Liver (tissue), 9 donors: ENCODE results near the gene PSMG4. TPM values are rescaled to one million over a fixed set of nuclear protein-coding genes. Genes with fewer than 3 reads are reported as not detected.

ENCODE experiments used
- DNase-seq: peaks from one replicate; pipeline ENCODE4 v3.0.0-alpha.2; 2017; ENCODE audit warnings: low spot score
- H3K27ac ChIP-seq, 2 donors: one replicate each; pipeline ENCODE4 v1.7.0; 2013; ENCODE audit warnings: inconsistent platforms in 2 of 2, low read length in 2 of 2, control low read depth in 1 of 2, low read depth in 1 of 2, mild to moderate bottlenecking in 1 of 2
- H3K27me3 ChIP-seq, 4 donors: one replicate each; pipeline versions ENCODE4 v1.6.1 to v1.7.0; 2013; ENCODE audit warnings: low read length in 3 of 4, inconsistent platforms in 1 of 4, mild to moderate bottlenecking in 1 of 4, moderate library complexity in 1 of 4; ENCODE audit not compliant: control insufficient read depth in 4 of 4, insufficient read depth in 4 of 4
- H3K36me3 ChIP-seq, 4 donors: one replicate each; pipeline versions ENCODE4 v1.6.1 to v1.7.0; 2013; ENCODE audit warnings: low read length in 3 of 4, mild to moderate bottlenecking in 3 of 4, low read depth in 1 of 4, moderate library complexity in 1 of 4; ENCODE audit not compliant: control insufficient read depth in 4 of 4, insufficient read depth in 3 of 4
- H3K4me1 ChIP-seq, 4 donors: one replicate each; pipeline versions ENCODE4 v1.6.1 to v1.7.0; 2013; ENCODE audit warnings: low read length in 3 of 4, mild to moderate bottlenecking in 3 of 4, moderate library complexity in 1 of 4; ENCODE audit not compliant: control insufficient read depth in 4 of 4, insufficient read depth in 4 of 4
- H3K4me3 ChIP-seq, 3 donors: one replicate each; pipeline versions ENCODE4 v1.6.1 to v1.7.0; 2013; ENCODE audit warnings: low read length in 3 of 3, control low read depth in 1 of 3, low read depth in 1 of 3, mild to moderate bottlenecking in 1 of 3
- H3K9ac ChIP-seq, 2 donors: one replicate each; pipeline ENCODE4 v1.7.0; 2013; ENCODE audit warnings: low read length in 2 of 2, mild to moderate bottlenecking in 2 of 2, moderate library complexity in 2 of 2, control low read depth in 1 of 2, low read depth in 1 of 2
- H3K9me3 ChIP-seq, 4 donors: one replicate each; pipeline versions ENCODE4 v1.6.1 to v1.7.0; 2013; ENCODE audit warnings: low read length in 3 of 4; ENCODE audit not compliant: control insufficient read depth in 4 of 4
- ATF3 ChIP-seq: IDR thresholded peaks from 2 replicates; pipeline ENCODE4 v1.6.1; 2016; ENCODE audit warnings: antibody characterized with exemption
- FOXA1 ChIP-seq: IDR thresholded peaks from 2 replicates; pipeline ENCODE4 v1.6.1; 2016; ENCODE audit warnings: antibody characterized with exemption
- FOXA2 ChIP-seq: IDR thresholded peaks from 2 replicates; pipeline ENCODE4 v1.6.1; 2016; ENCODE audit warnings: antibody characterized with exemption
- HNF4A ChIP-seq, 2 donors: conservative IDR thresholded peaks; 2 replicates each; pipeline ENCODE4 v1.6.1; 2016; ENCODE audit warnings: antibody characterized with exemption in 2 of 2, mild to moderate bottlenecking in 2 of 2
- MAX ChIP-seq: IDR thresholded peaks from 2 replicates; pipeline ENCODE4 v1.6.1; 2016; ENCODE audit warnings: antibody characterized with exemption
- NR2F2 ChIP-seq: IDR thresholded peaks from 2 replicates; pipeline ENCODE4 v1.6.1; 2016; ENCODE audit warnings: antibody characterized with exemption
- RAD21 ChIP-seq, 2 donors: IDR thresholded peaks; 2 replicates each; pipeline ENCODE4 v1.6.1; 2016; ENCODE audit warnings: antibody characterized with exemption in 2 of 2, mild to moderate bottlenecking in 2 of 2
- RXRA ChIP-seq, 2 donors: IDR thresholded peaks; 2 replicates each; pipeline ENCODE4 v1.6.1; 2017 to 2018; ENCODE audit warnings: antibody characterized with exemption in 2 of 2, mild to moderate bottlenecking in 1 of 2
- SP1 ChIP-seq: IDR thresholded peaks from 2 replicates; pipeline ENCODE4 v1.6.1; 2018; ENCODE audit warnings: antibody characterized with exemption, mild to moderate bottlenecking
- TAF1 ChIP-seq: conservative IDR thresholded peaks from 2 replicates; pipeline ENCODE4 v1.6.1; 2016; ENCODE audit warnings: antibody characterized with exemption, mild to moderate bottlenecking
- YY1 ChIP-seq: IDR thresholded peaks from 2 replicates; pipeline ENCODE4 v1.6.1; 2016; ENCODE audit warnings: antibody characterized with exemption, mild to moderate bottlenecking
- WGBS: extraction: QIAGEN DNeasy Blood & Tissue Kit; methylation state at CpG from one replicate; pipeline ENCODE4 v1.1.7; 2013; 5-methylcytosine and 5-hydroxymethylcytosine counted together
- polyA plus RNA-seq, 2 donors: library from polyadenylated mRNA; stranded (reverse) in 1 of 2; unstranded in 1 of 2; fragments of 200-250 nt in 1 of 2; fragments of >200 nt in 1 of 2; fragmentation: Nextera tagmentation in 1 of 2; extraction: Ambion mirVana in 1 of 2; gene quantifications; one replicate each; pipeline versions ENCODE4 v1.2.1 to v1.2.3, GENCODE V29; 2013 to 2015
- total RNA-seq, 2 donors: library from RNA; depleted of rRNA; stranded (reverse); fragments of >200 nt; gene quantifications; one replicate each; pipeline ENCODE4 v1.2.3, GENCODE V29; 2014
- TF ChIP-seq, protein P1 (sequence below): fragments of 150-350 bp; IDR thresholded peaks from 2 replicates; pipeline ENCODE4 v1.5.1; 2017; ENCODE audit warnings: improper control_type of control experiment, low read depth, low read length; ENCODE audit not compliant: missing input control
- TF ChIP-seq, protein P2 (sequence below): IDR thresholded peaks from 2 replicates; pipeline ENCODE4 v1.6.1; 2016; ENCODE audit warnings: antibody characterized with exemption
- TF ChIP-seq, protein P3 (sequence below): IDR thresholded peaks from 2 replicates; pipeline ENCODE4 v1.6.1; 2016; ENCODE audit warnings: antibody characterized with exemption, mild to moderate bottlenecking
- donor health status: healthy.
- donor health status: healthy.
- donor health status: healthy.
- donor health status: healthy.
- donor health status: healthy.

The PSMG4 gene
- total and polyA plus RNA-seq, 4 donors: 10.7 to 28.5 (median 15.1) TPM

DNA sequence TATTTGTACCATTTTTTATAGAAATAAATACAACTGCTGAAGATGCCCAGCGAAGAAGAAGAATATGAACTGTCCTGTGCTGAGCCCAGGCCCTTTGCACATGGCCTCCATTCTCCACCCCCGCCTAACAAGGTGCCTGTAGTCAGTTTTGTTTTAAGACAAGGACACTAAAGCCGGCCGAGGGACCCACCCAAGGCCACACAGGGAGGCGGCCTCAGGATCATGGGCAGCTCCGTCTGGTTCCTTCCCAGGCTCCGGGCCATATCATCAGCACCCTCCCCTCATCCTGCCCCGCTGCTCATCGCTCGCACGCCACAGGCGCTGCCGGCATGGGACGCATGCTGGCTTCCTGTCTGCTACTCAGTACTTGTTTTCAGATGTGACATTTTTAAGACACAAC, 21.3 kb downstream of the PSMG4 start:
- TF ChIP-seq TAF1 (no peak), RXRA (IDR thresholded peaks at IDR 0.05) (no peak), HNF4A (conservative IDR thresholded peaks at IDR 0.05) (no peak), ATF3 (no peak), MAX (no peak), FOXA1 (no peak), SP1 (no peak)
- TF ChIP-seq, protein P1, sequence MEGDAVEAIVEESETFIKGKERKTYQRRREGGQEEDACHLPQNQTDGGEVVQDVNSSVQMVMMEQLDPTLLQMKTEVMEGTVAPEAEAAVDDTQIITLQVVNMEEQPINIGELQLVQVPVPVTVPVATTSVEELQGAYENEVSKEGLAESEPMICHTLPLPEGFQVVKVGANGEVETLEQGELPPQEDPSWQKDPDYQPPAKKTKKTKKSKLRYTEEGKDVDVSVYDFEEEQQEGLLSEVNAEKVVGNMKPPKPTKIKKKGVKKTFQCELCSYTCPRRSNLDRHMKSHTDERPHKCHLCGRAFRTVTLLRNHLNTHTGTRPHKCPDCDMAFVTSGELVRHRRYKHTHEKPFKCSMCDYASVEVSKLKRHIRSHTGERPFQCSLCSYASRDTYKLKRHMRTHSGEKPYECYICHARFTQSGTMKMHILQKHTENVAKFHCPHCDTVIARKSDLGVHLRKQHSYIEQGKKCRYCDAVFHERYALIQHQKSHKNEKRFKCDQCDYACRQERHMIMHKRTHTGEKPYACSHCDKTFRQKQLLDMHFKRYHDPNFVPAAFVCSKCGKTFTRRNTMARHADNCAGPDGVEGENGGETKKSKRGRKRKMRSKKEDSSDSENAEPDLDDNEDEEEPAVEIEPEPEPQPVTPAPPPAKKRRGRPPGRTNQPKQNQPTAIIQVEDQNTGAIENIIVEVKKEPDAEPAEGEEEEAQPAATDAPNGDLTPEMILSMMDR: no peak
- TF ChIP-seq, protein P2, sequence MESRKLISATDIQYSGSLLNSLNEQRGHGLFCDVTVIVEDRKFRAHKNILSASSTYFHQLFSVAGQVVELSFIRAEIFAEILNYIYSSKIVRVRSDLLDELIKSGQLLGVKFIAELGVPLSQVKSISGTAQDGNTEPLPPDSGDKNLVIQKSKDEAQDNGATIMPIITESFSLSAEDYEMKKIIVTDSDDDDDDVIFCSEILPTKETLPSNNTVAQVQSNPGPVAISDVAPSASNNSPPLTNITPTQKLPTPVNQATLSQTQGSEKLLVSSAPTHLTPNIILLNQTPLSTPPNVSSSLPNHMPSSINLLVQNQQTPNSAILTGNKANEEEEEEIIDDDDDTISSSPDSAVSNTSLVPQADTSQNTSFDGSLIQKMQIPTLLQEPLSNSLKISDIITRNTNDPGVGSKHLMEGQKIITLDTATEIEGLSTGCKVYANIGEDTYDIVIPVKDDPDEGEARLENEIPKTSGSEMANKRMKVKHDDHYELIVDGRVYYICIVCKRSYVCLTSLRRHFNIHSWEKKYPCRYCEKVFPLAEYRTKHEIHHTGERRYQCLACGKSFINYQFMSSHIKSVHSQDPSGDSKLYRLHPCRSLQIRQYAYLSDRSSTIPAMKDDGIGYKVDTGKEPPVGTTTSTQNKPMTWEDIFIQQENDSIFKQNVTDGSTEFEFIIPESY: no peak
- Histone ChIP-seq H3K36me3 (peaks cover 2 to 43% (median 13%) of the 10 kb centered on the region in 4 donors), H3K9me3 (no peaks in the 10 kb centered on the region), H3K4me1 (no peaks in the 10 kb centered on the region), H3K27me3 (no peaks in the 10 kb centered on the region), H3K27ac (no peak overlapping the region), H3K9ac (no peak overlapping the region), H3K4me3 (no peak overlapping the region)
- DNase-seq: no peak
- WGBS: 85% methylated on average over 14 of the region's 14 CpGs

- no peaks in the 10 kb centered on the region for H3K4me1 ChIP-seq
- no peaks in the 10 kb centered on the region for H3K27me3 ChIP-seq
- WGBS: 87% methylated on average over 14 of the region's 14 CpGs
- DNase-seq: no peak
- peaks cover 2 to 44% (median 13%) of the 10 kb centered on the region in 4 donors for H3K36me3 ChIP-seq
- H3K4me3 ChIP-seq: no peak overlapping the region
- no peak for TF ChIP-seq YY1
- TF ChIP-seq FOXA2: no peak
- H3K27ac ChIP-seq: peak overlapping the region in 1 of 2 donors; percentile 25
- H3K9ac ChIP-seq: no peak overlapping the region
- H3K9me3 ChIP-seq: no peaks in the 10 kb centered on the region
Measured at GRCh38 chr6:3280866-3281465, 22.2 kb downstream of the PSMG4 start.

GRCh38 chr6:3281631-3282475, 23.1 kb downstream of the PSMG4 start:
- H3K9ac ChIP-seq: no peak overlapping the region
- no peaks in the 10 kb centered on the region for H3K9me3 ChIP-seq
- H3K4me3 ChIP-seq: no peak overlapping the region
- DNase-seq: no peak
- 71% methylated on average over 13 of the region's 13 CpGs for WGBS
- peak overlapping the region; percentile 29 to 63 for H3K27ac ChIP-seq
- H3K36me3 ChIP-seq: peaks cover 2 to 46% (median 14%) of the 10 kb centered on the region in 4 donors
- H3K4me1 ChIP-seq: no peaks in the 10 kb centered on the region
- no peak for TF ChIP-seq YY1
- no peak for TF ChIP-seq FOXA2
- TF ChIP-seq NR2F2: peak; percentile 77
- TF ChIP-seq, protein P3, sequence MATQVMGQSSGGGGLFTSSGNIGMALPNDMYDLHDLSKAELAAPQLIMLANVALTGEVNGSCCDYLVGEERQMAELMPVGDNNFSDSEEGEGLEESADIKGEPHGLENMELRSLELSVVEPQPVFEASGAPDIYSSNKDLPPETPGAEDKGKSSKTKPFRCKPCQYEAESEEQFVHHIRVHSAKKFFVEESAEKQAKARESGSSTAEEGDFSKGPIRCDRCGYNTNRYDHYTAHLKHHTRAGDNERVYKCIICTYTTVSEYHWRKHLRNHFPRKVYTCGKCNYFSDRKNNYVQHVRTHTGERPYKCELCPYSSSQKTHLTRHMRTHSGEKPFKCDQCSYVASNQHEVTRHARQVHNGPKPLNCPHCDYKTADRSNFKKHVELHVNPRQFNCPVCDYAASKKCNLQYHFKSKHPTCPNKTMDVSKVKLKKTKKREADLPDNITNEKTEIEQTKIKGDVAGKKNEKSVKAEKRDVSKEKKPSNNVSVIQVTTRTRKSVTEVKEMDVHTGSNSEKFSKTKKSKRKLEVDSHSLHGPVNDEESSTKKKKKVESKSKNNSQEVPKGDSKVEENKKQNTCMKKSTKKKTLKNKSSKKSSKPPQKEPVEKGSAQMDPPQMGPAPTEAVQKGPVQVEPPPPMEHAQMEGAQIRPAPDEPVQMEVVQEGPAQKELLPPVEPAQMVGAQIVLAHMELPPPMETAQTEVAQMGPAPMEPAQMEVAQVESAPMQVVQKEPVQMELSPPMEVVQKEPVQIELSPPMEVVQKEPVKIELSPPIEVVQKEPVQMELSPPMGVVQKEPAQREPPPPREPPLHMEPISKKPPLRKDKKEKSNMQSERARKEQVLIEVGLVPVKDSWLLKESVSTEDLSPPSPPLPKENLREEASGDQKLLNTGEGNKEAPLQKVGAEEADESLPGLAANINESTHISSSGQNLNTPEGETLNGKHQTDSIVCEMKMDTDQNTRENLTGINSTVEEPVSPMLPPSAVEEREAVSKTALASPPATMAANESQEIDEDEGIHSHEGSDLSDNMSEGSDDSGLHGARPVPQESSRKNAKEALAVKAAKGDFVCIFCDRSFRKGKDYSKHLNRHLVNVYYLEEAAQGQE: no peak
- no peak for TF ChIP-seq MAX
- TF ChIP-seq RAD21 (IDR thresholded peaks at IDR 0.05): peak in 1 of 2 donors; percentile 5
- no peak for TF ChIP-seq RXRA (IDR thresholded peaks at IDR 0.05)
- TF ChIP-seq SP1: no peak
- no peak for TF ChIP-seq ATF3
- H3K27me3 ChIP-seq: no peaks in the 10 kb centered on the region
